T-helper 17 cell (primary cell): ENCODE results near the gene DYRK1A. TPM values are rescaled to one million over a fixed set of nuclear protein-coding genes. Genes with fewer than 3 reads are reported as not detected.

Source experiments
- ATAC-seq: fragments of 150-1000 bp; cut with Tn5 transposase; 2 replicates; pipeline ENCODE4 v1.10.0; 2021; ENCODE audit warnings: mild to moderate bottlenecking, moderate library complexity
- DNase-seq, 3 donors: peaks; one replicate each; pipeline versions ENCODE4 v3.0.0 to v3.0.0-alpha.2; 2020 to 2021
- H3K9me3 ChIP-seq: one replicate; pipeline ENCODE4 v1.7.0; 2013; ENCODE audit warnings: low read length, mild to moderate bottlenecking; ENCODE audit not compliant: control insufficient read depth, poor library complexity, severe bottlenecking
- H3K27ac Mint-ChIP-seq: one replicate; pipeline ENCODE4 v1.8.0; 2022; ENCODE audit warnings: mild to moderate bottlenecking, moderate library complexity, mixed read lengths
- H3K27me3 Mint-ChIP-seq: one replicate; pipeline ENCODE4 v1.8.0; 2022; ENCODE audit warnings: mixed read lengths
- H3K36me3 Mint-ChIP-seq: one replicate; pipeline ENCODE4 v1.8.0; 2022; ENCODE audit warnings: low read depth, mixed read lengths
- H3K4me1 Mint-ChIP-seq: one replicate; pipeline ENCODE4 v1.8.0; 2022; ENCODE audit warnings: mild to moderate bottlenecking, mixed read lengths
- H3K4me3 Mint-ChIP-seq: one replicate; pipeline ENCODE4 v1.8.0; 2022; ENCODE audit warnings: mild to moderate bottlenecking, moderate library complexity, mixed read lengths
- total RNA-seq, 4 donors: library from RNA in 2 of 4; stranded (reverse) in 2 of 4; gene quantifications; one replicate each; pipeline ENCODE4 v1.2.3 and lab custom pipeline; 2022 to 2026

Gene DYRK1A
- total RNA-seq, 2 donors from 2014 or later = 123 to 149 TPM

DNA sequence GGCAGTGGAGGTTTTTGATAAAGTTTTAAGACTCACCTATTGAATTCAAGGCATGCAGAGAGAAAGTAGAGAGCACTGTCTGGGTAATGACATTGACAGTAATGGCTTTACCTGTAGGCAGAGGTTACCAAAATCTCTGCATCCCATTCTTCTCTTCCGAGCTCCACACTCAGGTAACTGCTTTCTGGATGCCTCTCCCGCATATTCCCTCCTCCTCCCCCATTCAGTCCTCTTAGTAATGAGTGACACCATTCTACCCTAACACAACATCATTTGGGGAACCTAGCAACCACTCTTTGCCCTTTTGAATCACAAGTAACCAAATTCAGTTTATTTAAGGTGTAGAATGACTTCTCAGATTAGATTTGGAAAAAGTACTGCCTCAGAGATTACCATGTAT lies 56.5 kb downstream of the DYRK1A start:
- H3K4me1 Mint-ChIP-seq = peaks cover 33% of the 10 kb centered on the region
- DNase-seq = no peak
- peaks cover 14% of the 10 kb centered on the region for H3K36me3 Mint-ChIP-seq
- ATAC-seq = no peak
- no peak overlapping the region for H3K4me3 Mint-ChIP-seq
- H3K27me3 Mint-ChIP-seq = no peaks in the 10 kb centered on the region
- H3K9me3 ChIP-seq = no peaks in the 10 kb centered on the region
- H3K27ac Mint-ChIP-seq = no peak overlapping the region

DNA sequence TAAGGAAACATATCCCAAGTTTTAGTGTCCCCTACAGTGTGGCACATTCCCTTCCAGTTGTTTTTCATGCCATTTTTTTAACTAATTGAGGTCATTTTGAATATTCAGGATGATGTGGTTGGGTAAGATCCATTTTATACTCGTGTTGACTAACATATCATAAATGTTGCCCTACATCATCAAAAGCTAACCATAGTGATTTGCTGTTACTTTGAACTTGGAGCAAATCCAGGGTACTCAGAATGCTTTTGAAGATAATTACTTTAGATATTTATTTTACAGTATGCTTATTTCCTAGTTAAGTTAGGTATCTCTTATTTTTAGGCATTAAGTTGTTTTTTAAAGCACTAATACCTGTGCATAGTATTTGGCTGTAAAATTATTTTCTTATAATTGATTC lies 57.8 kb downstream of the DYRK1A start:
- ATAC-seq (no peak), DNase-seq (no peak)
- no peak overlapping the region for H3K4me3 Mint-ChIP-seq
- peaks cover 32% of the 10 kb centered on the region for H3K4me1 Mint-ChIP-seq
- peak overlapping the region; percentile 21 for H3K27ac Mint-ChIP-seq
- H3K9me3 ChIP-seq = no peaks in the 10 kb centered on the region
- peaks cover 14% of the 10 kb centered on the region for H3K36me3 Mint-ChIP-seq
- no peaks in the 10 kb centered on the region for H3K27me3 Mint-ChIP-seq

GRCh38 chr21:37425001-37425400 lies 58.4 kb downstream of the DYRK1A start:
- Mint-ChIP-seq H3K27ac (peak overlapping the region; percentile 8), H3K36me3 (peaks cover 14% of the 10 kb centered on the region), H3K27me3 (no peaks in the 10 kb centered on the region), H3K4me3 (no peak overlapping the region), H3K4me1 (peaks cover 32% of the 10 kb centered on the region)
- ATAC-seq = no peak
- no peak for DNase-seq
- H3K9me3 ChIP-seq = no peaks in the 10 kb centered on the region

GRCh38 chr21:37425684-37426083 lies 59.1 kb downstream of the DYRK1A start:
- ATAC-seq = no peak
- peak overlapping the region; percentile 8 for H3K27ac Mint-ChIP-seq
- peaks cover 29% of the 10 kb centered on the region for H3K4me1 Mint-ChIP-seq
- H3K9me3 ChIP-seq = no peaks in the 10 kb centered on the region
- DNase-seq = no peak
- H3K4me3 Mint-ChIP-seq = peak overlapping the region; percentile 2
- no peaks in the 10 kb centered on the region for H3K27me3 Mint-ChIP-seq
- peaks cover 11% of the 10 kb centered on the region for H3K36me3 Mint-ChIP-seq

GRCh38 chr21:37427221-37427620 lies 60.6 kb downstream of the DYRK1A start:
- Mint-ChIP-seq H3K27me3 (no peaks in the 10 kb centered on the region), H3K36me3 (peaks cover 11% of the 10 kb centered on the region), H3K27ac (peak overlapping the region; percentile 66), H3K4me1 (peaks cover 38% of the 10 kb centered on the region), H3K4me3 (no peak overlapping the region)
- H3K9me3 ChIP-seq = no peaks in the 10 kb centered on the region
- no peak for ATAC-seq
- no peak for DNase-seq

GRCh38 chr21:37429356-37429755 lies 62.8 kb downstream of the DYRK1A start:
- H3K9me3 ChIP-seq = no peaks in the 10 kb centered on the region
- DNase-seq (no peak), ATAC-seq (no peak)
- H3K4me1 Mint-ChIP-seq = peaks cover 39% of the 10 kb centered on the region
- H3K27ac Mint-ChIP-seq = peak overlapping the region; percentile 82
- H3K27me3 Mint-ChIP-seq = no peaks in the 10 kb centered on the region
- H3K4me3 Mint-ChIP-seq = peak overlapping the region; percentile 13
- peaks cover 6% of the 10 kb centered on the region for H3K36me3 Mint-ChIP-seq

GRCh38 chr21:37430184-37430821 lies 63.7 kb downstream of the DYRK1A start:
- no peak overlapping the region for H3K4me3 Mint-ChIP-seq
- DNase-seq (no peak), ATAC-seq (peak; percentile 16)
- no peaks in the 10 kb centered on the region for H3K9me3 ChIP-seq
- peaks cover 6% of the 10 kb centered on the region for H3K36me3 Mint-ChIP-seq
- H3K4me1 Mint-ChIP-seq = peaks cover 39% of the 10 kb centered on the region
- H3K27me3 Mint-ChIP-seq = no peaks in the 10 kb centered on the region
- peak overlapping the region; percentile 82 for H3K27ac Mint-ChIP-seq

GRCh38 chr21:37431243-37431642 lies 64.7 kb downstream of the DYRK1A start:
- H3K27ac Mint-ChIP-seq = peak overlapping the region; percentile 82
- no peak for DNase-seq
- H3K4me1 Mint-ChIP-seq = peaks cover 36% of the 10 kb centered on the region
- no peak for ATAC-seq
- no peaks in the 10 kb centered on the region for H3K36me3 Mint-ChIP-seq
- no peaks in the 10 kb centered on the region for H3K27me3 Mint-ChIP-seq
- no peaks in the 10 kb centered on the region for H3K9me3 ChIP-seq
- no peak overlapping the region for H3K4me3 Mint-ChIP-seq

- Mint-ChIP-seq H3K4me1 (peaks cover 40% of the 10 kb centered on the region), H3K27ac (peak overlapping the region; percentile 45), H3K27me3 (no peaks in the 10 kb centered on the region), H3K36me3 (no peaks in the 10 kb centered on the region), H3K4me3 (peak overlapping the region; percentile 28)
- ATAC-seq (no peak), DNase-seq (no peak)
- H3K9me3 ChIP-seq = no peaks in the 10 kb centered on the region
Observed at GRCh38 chr21:37432710-37433455, 66.3 kb downstream of the DYRK1A start.

DNA sequence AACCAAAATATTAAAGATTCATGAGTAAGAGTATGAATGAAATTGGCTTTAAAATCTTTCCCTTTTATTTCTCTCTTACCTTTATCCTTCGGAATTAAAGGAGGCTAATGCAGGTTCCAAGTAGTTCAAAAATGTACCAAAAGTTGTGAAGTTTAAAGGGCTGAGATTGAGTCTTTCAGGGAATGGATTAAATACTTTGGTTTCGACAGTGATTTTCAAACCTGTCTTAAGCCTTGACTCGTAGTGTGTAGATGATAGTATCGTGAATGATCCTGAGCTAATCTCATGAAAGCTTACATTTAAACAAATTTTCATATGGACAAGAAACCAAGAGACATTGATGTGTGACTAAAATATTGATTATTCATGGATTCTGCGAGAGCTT lies 66.9 kb downstream of the DYRK1A start:
- Mint-ChIP-seq H3K4me3 (peak overlapping the region; percentile 28), H3K36me3 (no peaks in the 10 kb centered on the region), H3K27me3 (no peaks in the 10 kb centered on the region), H3K4me1 (peaks cover 41% of the 10 kb centered on the region), H3K27ac (peak overlapping the region; percentile 14)
- no peaks in the 10 kb centered on the region for H3K9me3 ChIP-seq
- no peak for DNase-seq
- ATAC-seq = no peak

- peak; percentile 90 for ATAC-seq
- peaks cover 48% of the 10 kb centered on the region for H3K4me1 Mint-ChIP-seq
- no peaks in the 10 kb centered on the region for H3K27me3 Mint-ChIP-seq
- no peak overlapping the region for H3K27ac Mint-ChIP-seq
- no peak overlapping the region for H3K4me3 Mint-ChIP-seq
- DNase-seq = no peak
- H3K36me3 Mint-ChIP-seq = no peaks in the 10 kb centered on the region
- H3K9me3 ChIP-seq = no peaks in the 10 kb centered on the region
Observed at GRCh38 chr21:37435120-37435519, 68.5 kb downstream of the DYRK1A start.

GRCh38 chr21:37435711-37436110 lies 69.1 kb downstream of the DYRK1A start:
- no peaks in the 10 kb centered on the region for H3K27me3 Mint-ChIP-seq
- no peak for ATAC-seq
- no peak overlapping the region for H3K4me3 Mint-ChIP-seq
- no peak overlapping the region for H3K27ac Mint-ChIP-seq
- H3K4me1 Mint-ChIP-seq = peaks cover 50% of the 10 kb centered on the region
- DNase-seq = no peak
- H3K9me3 ChIP-seq = no peaks in the 10 kb centered on the region
- H3K36me3 Mint-ChIP-seq = no peaks in the 10 kb centered on the region

GRCh38 chr21:37436174-37436573 lies 69.6 kb downstream of the DYRK1A start:
- Mint-ChIP-seq H3K27ac (no peak overlapping the region), H3K27me3 (no peaks in the 10 kb centered on the region), H3K36me3 (no peaks in the 10 kb centered on the region), H3K4me3 (no peak overlapping the region), H3K4me1 (peaks cover 50% of the 10 kb centered on the region)
- no peaks in the 10 kb centered on the region for H3K9me3 ChIP-seq
- DNase-seq = no peak
- ATAC-seq = no peak
